ENCODE results near the gene PER2. TPM values are rescaled to one million over a fixed set of nuclear protein-coding genes. Genes with fewer than 3 reads are reported as not detected.

Gene PER2
- total and polyA plus RNA-seq, 10 of the 15 experiments (the other 5 are each of a cell fraction or from before 2014, with no cell fraction given), result 1.5 to 15.1 (median 4.6) TPM

DNA sequence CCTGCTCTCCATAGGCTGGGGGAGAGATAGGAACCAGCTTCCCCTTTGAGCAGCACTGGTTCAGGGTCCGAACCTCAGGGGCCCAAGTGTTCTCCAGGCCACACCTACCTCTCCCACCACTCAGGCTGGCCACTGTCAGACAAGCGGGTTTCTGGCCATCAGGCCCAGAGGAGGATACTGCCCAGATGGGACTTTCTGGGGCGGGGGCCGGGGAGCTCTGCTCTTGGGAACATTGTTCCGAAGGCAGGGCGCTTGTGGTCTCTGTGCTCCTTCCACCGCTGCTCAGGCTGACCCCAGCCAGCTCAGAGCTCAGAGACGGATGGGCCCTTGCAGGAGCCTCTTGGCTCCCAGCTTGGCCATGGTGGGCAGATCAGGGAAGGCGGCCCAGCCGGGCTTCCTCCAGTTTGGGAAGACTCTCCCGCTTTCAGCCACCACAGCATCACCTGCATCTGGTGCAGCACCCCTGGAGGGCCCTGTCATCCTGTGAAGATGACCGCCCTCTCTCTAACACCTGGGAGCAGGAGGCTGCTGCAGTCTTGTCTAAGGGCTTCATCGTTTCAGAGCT, 26.7 kb upstream of the PER2 start:
- no peaks in the 10 kb centered on the region for H3K4me1 ChIP-seq (ENCODE audit: control insufficient read depth, insufficient read depth, low read length)
- H3K9ac ChIP-seq (ENCODE audit: control insufficient read depth, insufficient read depth, low read length), result no peak overlapping the region
- H3K9me3 ChIP-seq (replicated peaks; ENCODE audit: control insufficient read depth, insufficient read depth, low read length), result no peaks in the 10 kb centered on the region
- intact Hi-C loops (cut with micrococcal nuclease; ENCODE audit: unreplicated experiment) (no loop called here), in situ Hi-C loops (cut with MboI) (no loop called here)
- no peaks in the 10 kb centered on the region; a peak in 2 of 4 replicates for H3K27me3 ChIP-seq (replicated peaks in 1 of 2; ENCODE audit: control insufficient read depth in 2 of 2, insufficient read depth in 2 of 2, low read length in 1 of 2)
- ATAC-seq (no peak), FAIRE-seq (no peak), DNase-seq (ENCODE audit: low read depth, low spot score) (no peak)
- H3K4me2 ChIP-seq (ENCODE audit: control insufficient read depth, insufficient read depth), result no peak overlapping the region
- no peak overlapping the region for H3K4me3 ChIP-seq
- TF ChIP-seq FOXK2 (IDR thresholded peaks at IDR 0.05) (no peak), STAT3 (IDR thresholded peaks at IDR 0.05; ENCODE audit: low read depth, low read length) (no peak), ZZZ3 (IDR thresholded peaks at IDR 0.05; ENCODE audit: control insufficient read depth, insufficient read length, low read depth) (no peak), HDAC2 (IDR thresholded peaks at IDR 0.05) (no peak)
- H4K20me1 ChIP-seq (ENCODE audit: control insufficient read depth, insufficient read depth), result no peaks in the 10 kb centered on the region
- H3K79me2 ChIP-seq (ENCODE audit: control insufficient read depth, insufficient read depth, low read length), result no peaks in the 10 kb centered on the region
- no peak overlapping the region for H2AFZ ChIP-seq (ENCODE audit: control insufficient read depth, low read depth, low read length)
- ChIA-PET CTCF (no interaction called here), SMC1A (ENCODE audit: uncharacterized antibody, unreplicated experiment) (no interaction called here), RAD21 (ENCODE audit: unreplicated experiment) (no interaction called here), POLR2A (no interaction called here)
- WGBS (ENCODE audit: insufficient coverage, insufficient replicate concordance, low lambda C conversion rate, missing lambda C conversion rate), result 45% methylated on average over 13 of the region's 13 CpGs
- no peak overlapping the region for H3K27ac ChIP-seq (ENCODE audit: control insufficient read depth, insufficient read depth)
- no TSS peak for BruUV-seq (replicated peaks)
- no peaks in the 10 kb centered on the region for H3K36me3 ChIP-seq (ENCODE audit: control insufficient read depth in 2 of 2, insufficient read depth in 2 of 2, low read length in 1 of 2)

- TF ChIP-seq HCFC1 (IDR thresholded peaks at IDR 0.05; ENCODE audit: low read length) (no peak), TAF1 (IDR thresholded peaks at IDR 0.05; ENCODE audit: borderline replicate concordance, low read depth, low read length) (no peak), RBBP5 (conservative IDR thresholded peaks at IDR 0.05) (no peak), MTA2 (IDR thresholded peaks at IDR 0.05; ENCODE audit: low read depth) (no peak), CHD4 (IDR thresholded peaks at IDR 0.05) (no peak), POU2F2 (IDR thresholded peaks at IDR 0.05; ENCODE audit: borderline replicate concordance, low read depth, low read length) (no peak), MYC (IDR thresholded peaks at IDR 0.05; ENCODE audit: insufficient read depth, insufficient read length, insufficient replicate concordance, low read length, severe bottlenecking) (no peak), JUNB (IDR thresholded peaks at IDR 0.05) (no peak), ZNF217 (IDR thresholded peaks at IDR 0.05) (no peak), IKZF2 (IDR thresholded peaks at IDR 0.05) (no peak), MAX (IDR thresholded peaks at IDR 0.05; ENCODE audit: low read depth, low read length) (no peak), SREBF2 (IDR thresholded peaks at IDR 0.05; ENCODE audit: low read length) (no peak), MYB (IDR thresholded peaks at IDR 0.05; ENCODE audit: borderline replicate concordance, low read depth, low read length) (no peak), ZNF384 (IDR thresholded peaks at IDR 0.05; ENCODE audit: borderline replicate concordance, low read depth, low read length) (no peak)
- CTCF ChIA-PET, result no interaction called here
- DNase-seq (ENCODE audit: low read depth, low spot score), result no peak
- SMC1A ChIA-PET (ENCODE audit: uncharacterized antibody, unreplicated experiment), result no interaction called here
- no peak for ATAC-seq
- Histone ChIP-seq H4K20me1 (ENCODE audit: control insufficient read depth, insufficient read depth) (no peaks in the 10 kb centered on the region), H3K4me3 (no peak overlapping the region), H3K79me2 (ENCODE audit: control insufficient read depth, insufficient read depth, low read length) (no peaks in the 10 kb centered on the region), H3K27ac (ENCODE audit: control insufficient read depth, insufficient read depth) (no peak overlapping the region), H3K9me3 (replicated peaks; ENCODE audit: control insufficient read depth, insufficient read depth, low read length) (no peaks in the 10 kb centered on the region), H3K27me3 (replicated peaks in 1 of 2; ENCODE audit: control insufficient read depth in 2 of 2, insufficient read depth in 2 of 2, low read length in 1 of 2) (no peaks in the 10 kb centered on the region; a peak in 2 of 4 replicates), H3K4me2 (ENCODE audit: control insufficient read depth, insufficient read depth) (no peak overlapping the region), H3K9ac (ENCODE audit: control insufficient read depth, insufficient read depth, low read length) (no peak overlapping the region), H2AFZ (ENCODE audit: control insufficient read depth, low read depth, low read length) (no peak overlapping the region), H3K4me1 (ENCODE audit: control insufficient read depth, insufficient read depth, low read length) (no peaks in the 10 kb centered on the region), H3K36me3 (ENCODE audit: control insufficient read depth in 2 of 2, insufficient read depth in 2 of 2, low read length in 1 of 2) (no peaks in the 10 kb centered on the region)
- intact Hi-C loops (cut with micrococcal nuclease; ENCODE audit: unreplicated experiment) (no loop called here), in situ Hi-C loops (cut with MboI) (no loop called here)
- POLR2A ChIA-PET, result no interaction called here
- BruUV-seq (replicated peaks), result no TSS peak
- no peak for FAIRE-seq
- 45% methylated on average over 8 of the region's 8 CpGs for WGBS (ENCODE audit: insufficient coverage, insufficient replicate concordance, low lambda C conversion rate, missing lambda C conversion rate)
- RAD21 ChIA-PET (ENCODE audit: unreplicated experiment), result no interaction called here
Observed at GRCh38 chr2:238314576-238314975, 26.2 kb upstream of the PER2 start.

Measured in GM12878 (cell line).